CD14-positive monocyte (primary cell): ENCODE measurements around the gene RNF5. TPM values are rescaled to one million over a fixed set of nuclear protein-coding genes. Genes with fewer than 3 reads are reported as not detected.

Experiments used
- DNase-seq, 3 donors: peaks; one replicate each; pipeline ENCODE4 v3.0.0-alpha.2; 2011 to 2022
- H2AFZ ChIP-seq: 2 replicates; pipeline ENCODE4 v1.6.0; 2012; ENCODE audit warnings: mild to moderate bottlenecking, low read depth, low read length, inconsistent platforms; ENCODE audit not compliant: insufficient read depth, poor library complexity, severe bottlenecking
- H3K27ac ChIP-seq, 2 donors: 1 replicate in 1 of 2; 2 replicates in 1 of 2; pipeline ENCODE4 v1.5.1; 2012 to 2013; ENCODE audit warnings: low read length in 2 of 2, control low read depth in 1 of 2, inconsistent platforms in 1 of 2, low read depth in 1 of 2, mild to moderate bottlenecking in 1 of 2
- H3K27me3 ChIP-seq, 2 donors: one replicate each; pipeline versions ENCODE4 v1.6.0 to v1.6.1; 2011 to 2013; ENCODE audit warnings: low read length in 2 of 2; ENCODE audit not compliant: control insufficient read depth in 2 of 2, insufficient read depth in 2 of 2
- H3K36me3 ChIP-seq, 2 donors: replicated peaks in 1 of 2; 1 replicate in 1 of 2; 2 replicates in 1 of 2; pipeline versions ENCODE4 v1.5.1 to v1.6.1; 2012 to 2013; ENCODE audit warnings: low read length in 2 of 2, control low read depth in 1 of 2, inconsistent platforms in 1 of 2, mild to moderate bottlenecking in 1 of 2; ENCODE audit not compliant: insufficient read depth in 2 of 2, control insufficient read depth in 1 of 2
- H3K4me1 ChIP-seq, 2 donors: 1 replicate in 1 of 2; 2 replicates in 1 of 2; pipeline versions ENCODE4 v1.5.1 to v1.6.1; 2012 to 2013; ENCODE audit warnings: low read length in 2 of 2, control low read depth in 1 of 2, inconsistent platforms in 1 of 2, mild to moderate bottlenecking in 1 of 2, moderate library complexity in 1 of 2; ENCODE audit not compliant: insufficient read depth in 2 of 2, control insufficient read depth in 1 of 2
- H3K4me2 ChIP-seq: replicated peaks from 2 replicates; pipeline ENCODE3; 2012; ENCODE audit warnings: low read length, moderate library complexity, mild to moderate bottlenecking; ENCODE audit not compliant: poor library complexity, severe bottlenecking; ENCODE audit errors: extremely low read depth
- H3K4me3 ChIP-seq, 3 experiments: fragments of 200-600 bp in 1 of 3; sonication (generic) in 1 of 3; replicated peaks in 1 of 3; 1 replicate in 2 of 3; 2 replicates in 1 of 3; pipeline ENCODE4 v1.5.1; 2011 to 2013; ENCODE audit warnings: low read length in 3 of 3, mild to moderate bottlenecking in 3 of 3, control low read depth in 2 of 3, low read depth in 2 of 3, inconsistent platforms in 1 of 3, moderate library complexity in 1 of 3
- H3K79me2 ChIP-seq: 2 replicates; pipeline ENCODE4 v1.6.0; 2012; ENCODE audit warnings: mild to moderate bottlenecking, control low read depth, inconsistent platforms, low read length, moderate library complexity; ENCODE audit not compliant: insufficient read depth
- H3K9ac ChIP-seq: 2 replicates; pipeline ENCODE4 v1.6.0; 2017; ENCODE audit warnings: low read length, mild to moderate bottlenecking; ENCODE audit not compliant: insufficient read depth, poor library complexity, severe bottlenecking
- H3K9me3 ChIP-seq, 2 donors: replicated peaks in 1 of 2; 1 replicate in 1 of 2; 2 replicates in 1 of 2; pipeline versions ENCODE4 v1.5.1 to v1.6.1; 2012 to 2013; ENCODE audit warnings: low read length in 2 of 2, control low read depth in 1 of 2; ENCODE audit not compliant: control insufficient read depth in 1 of 2, insufficient read depth in 1 of 2
- H4K20me1 ChIP-seq: 2 replicates; pipeline ENCODE4 v1.6.0; 2012; ENCODE audit warnings: mild to moderate bottlenecking, low read length, control low read depth, moderate library complexity; ENCODE audit not compliant: insufficient read depth
- H3K27ac Mint-ChIP-seq, 7 donors: one replicate each; pipeline ENCODE4 v1.8.0; 2020; ENCODE audit warnings: mild to moderate bottlenecking in 7 of 7, mixed read lengths in 7 of 7, moderate library complexity in 6 of 7, inconsistent platforms in 2 of 7
- H3K27me3 Mint-ChIP-seq, 3 donors: one replicate each; pipeline ENCODE4 v1.8.0; 2021 to 2022; ENCODE audit warnings: low read depth in 3 of 3, mild to moderate bottlenecking in 3 of 3, mixed read lengths in 3 of 3, moderate library complexity in 3 of 3, inconsistent platforms in 1 of 3
- H3K36me3 Mint-ChIP-seq, 2 donors: one replicate each; pipeline ENCODE4 v1.8.0; 2020; ENCODE audit warnings: mixed read lengths in 2 of 2, inconsistent platforms in 1 of 2, mild to moderate bottlenecking in 1 of 2
- H3K4me1 Mint-ChIP-seq: one replicate; pipeline ENCODE4 v1.8.0; 2020; ENCODE audit warnings: mild to moderate bottlenecking, mixed read lengths
- H3K4me3 Mint-ChIP-seq, 2 donors: one replicate each; pipeline ENCODE4 v1.8.0; 2020; ENCODE audit warnings: mild to moderate bottlenecking in 2 of 2, mixed read lengths in 2 of 2, moderate library complexity in 1 of 2
- H3K9me3 Mint-ChIP-seq, 7 donors: one replicate each; pipeline ENCODE4 v1.8.0; 2020 to 2022; ENCODE audit warnings: mixed read lengths in 7 of 7, mild to moderate bottlenecking in 6 of 7, moderate library complexity in 6 of 7, inconsistent platforms in 2 of 7
- whole genome bisulfite sequencing: methylation state at CpG from one replicate; pipeline ENCODE4 v1.1.5; 2013; ENCODE audit warnings: missing lambda C conversion rate; ENCODE audit not compliant: insufficient coverage; 5-methylcytosine and 5-hydroxymethylcytosine counted together
- intact Hi-C, 2 donors: fragments of 100-400 bp; cut with micrococcal nuclease; formaldehyde crosslinking; loops; one replicate each; pipeline versions ENCODE4 v1.15.0 to v1.15.1; 2023
- polyA plus RNA-seq, 3 donors: library from polyadenylated mRNA; depleted of rRNA in 1 of 3; unstranded in 2 of 3; stranded (reverse) in 1 of 3; fragments of 300-500 nt in 2 of 3; fragments of >200 nt in 1 of 3; fragmentation: Illumina TruSeq in 2 of 3; gene quantifications; 1 replicate in 2 of 3; 2 replicates in 1 of 3; pipeline ENCODE4 v1.2.3, GENCODE V29; 2012 to 2021
- TF ChIP-seq, protein P1 (sequence below): fragments of 200-600 bp; IDR thresholded peaks from one replicate; pipeline ENCODE4 v1.8.0; 2022; ENCODE audit warnings: antibody characterized with exemption, mild to moderate bottlenecking

Gene RNF5
- polyA plus RNA-seq, 3 donors, result 62.2 to 108 (median 83.5) TPM

DNA sequence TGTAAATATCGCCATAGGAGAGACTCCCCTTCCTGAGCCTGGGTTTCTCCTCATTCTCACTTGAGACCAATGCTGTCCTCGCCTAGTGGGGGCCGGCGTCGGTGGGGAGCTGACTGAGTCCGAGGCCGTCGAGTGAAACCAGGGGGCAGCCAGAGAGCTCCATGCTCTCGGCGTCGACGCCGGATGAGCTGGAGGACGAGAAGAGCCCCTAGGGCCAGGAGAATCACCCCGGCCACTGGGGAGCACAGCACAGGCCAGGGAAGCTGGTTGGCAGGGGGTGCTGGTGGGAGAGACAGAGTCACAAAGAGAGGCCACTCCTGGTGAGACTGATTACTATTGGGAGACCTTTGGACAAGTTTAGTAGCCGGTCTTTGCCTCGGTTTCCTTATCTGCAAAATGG lies 20.7 kb downstream of the RNF5 start:
- 93% methylated on average over 13 of the region's 17 CpGs for WGBS

DNA sequence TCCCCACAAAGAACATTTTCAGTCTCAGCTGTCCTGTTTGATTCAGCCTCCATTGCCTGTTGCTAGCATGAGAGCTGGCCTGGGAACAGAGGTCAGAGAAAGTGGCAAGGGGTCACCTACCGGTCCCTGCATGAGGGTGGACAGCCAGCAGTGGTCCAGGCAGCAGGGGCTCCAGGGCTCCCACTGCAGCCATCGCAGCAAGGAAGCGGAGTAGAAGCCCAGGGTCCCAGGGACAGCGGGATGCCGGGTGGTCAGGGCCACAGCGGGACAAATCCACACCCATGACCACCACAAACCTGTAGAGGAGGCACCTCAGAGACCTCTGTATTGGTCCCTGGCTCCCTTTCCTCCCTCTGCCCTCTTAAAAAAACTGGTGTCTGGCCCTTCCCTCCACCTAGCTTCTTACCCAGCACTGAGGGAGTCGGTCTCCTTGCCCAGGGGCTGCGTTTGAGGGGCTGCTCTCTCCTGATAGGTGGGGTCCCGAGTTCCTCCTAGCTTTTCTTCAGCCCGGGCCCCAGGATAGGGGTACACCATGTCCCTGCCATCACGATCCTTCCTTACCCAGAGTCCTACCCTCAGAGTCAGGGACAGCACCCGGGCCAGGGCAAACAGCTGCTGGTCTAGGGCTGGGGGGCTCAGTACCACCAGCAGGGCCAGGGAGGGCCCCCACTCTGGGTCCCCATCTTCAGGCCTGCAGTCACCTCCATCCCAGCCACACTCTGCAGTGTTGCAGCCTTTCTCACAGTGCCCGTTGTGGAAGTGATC lies 22.7 kb downstream of the RNF5 start:
- Histone ChIP-seq H2AFZ (no peak overlapping the region), H4K20me1 (no peaks in the 10 kb centered on the region), H3K36me3 (no peaks in the 10 kb centered on the region), H3K79me2 (no peaks in the 10 kb centered on the region), H3K9me3 (no peaks in the 10 kb centered on the region), H3K27ac (no peak overlapping the region), H3K4me2 (no peak overlapping the region), H3K9ac (no peak overlapping the region), H3K4me3 (no peak overlapping the region), H3K27me3 (no peaks in the 10 kb centered on the region), H3K4me1 (peaks cover 15 to 19% of the 10 kb centered on the region in 2 donors)
- Mint-ChIP-seq H3K4me3 (no peak overlapping the region), H3K36me3 (no peaks in the 10 kb centered on the region), H3K27ac (peak overlapping the region in 1 of 7 donors; percentile 30), H3K27me3 (peaks cover 5 to 16% (median 7%) of the 10 kb centered on the region in 3 donors), H3K4me1 (peaks cover 17% of the 10 kb centered on the region), H3K9me3 (peaks cover 0 to 2% (median 0%) of the 10 kb centered on the region in 7 donors)
- TF ChIP-seq, protein P1, sequence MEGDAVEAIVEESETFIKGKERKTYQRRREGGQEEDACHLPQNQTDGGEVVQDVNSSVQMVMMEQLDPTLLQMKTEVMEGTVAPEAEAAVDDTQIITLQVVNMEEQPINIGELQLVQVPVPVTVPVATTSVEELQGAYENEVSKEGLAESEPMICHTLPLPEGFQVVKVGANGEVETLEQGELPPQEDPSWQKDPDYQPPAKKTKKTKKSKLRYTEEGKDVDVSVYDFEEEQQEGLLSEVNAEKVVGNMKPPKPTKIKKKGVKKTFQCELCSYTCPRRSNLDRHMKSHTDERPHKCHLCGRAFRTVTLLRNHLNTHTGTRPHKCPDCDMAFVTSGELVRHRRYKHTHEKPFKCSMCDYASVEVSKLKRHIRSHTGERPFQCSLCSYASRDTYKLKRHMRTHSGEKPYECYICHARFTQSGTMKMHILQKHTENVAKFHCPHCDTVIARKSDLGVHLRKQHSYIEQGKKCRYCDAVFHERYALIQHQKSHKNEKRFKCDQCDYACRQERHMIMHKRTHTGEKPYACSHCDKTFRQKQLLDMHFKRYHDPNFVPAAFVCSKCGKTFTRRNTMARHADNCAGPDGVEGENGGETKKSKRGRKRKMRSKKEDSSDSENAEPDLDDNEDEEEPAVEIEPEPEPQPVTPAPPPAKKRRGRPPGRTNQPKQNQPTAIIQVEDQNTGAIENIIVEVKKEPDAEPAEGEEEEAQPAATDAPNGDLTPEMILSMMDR, result no peak
- intact Hi-C loops, result no loop called here
- 96% methylated on average over 11 of the region's 13 CpGs for WGBS
- DNase-seq, result no peak

More for the DNA sequence above, 20.7 kb downstream of the RNF5 start:
- Mint-ChIP-seq H3K4me3 (no peak overlapping the region), H3K36me3 (no peaks in the 10 kb centered on the region), H3K4me1 (peaks cover 32% of the 10 kb centered on the region), H3K27me3 (peaks cover 1 to 17% (median 3%) of the 10 kb centered on the region in 3 donors), H3K9me3 (peaks cover 0 to 3% (median 0%) of the 10 kb centered on the region in 7 donors), H3K27ac (peak overlapping the region in 2 of 7 donors; percentile 69 to 78)
- Histone ChIP-seq H3K27me3 (no peaks in the 10 kb centered on the region), H3K36me3 (no peaks in the 10 kb centered on the region), H3K9me3 (no peaks in the 10 kb centered on the region), H3K4me1 (peaks cover 30 to 35% of the 10 kb centered on the region in 2 donors), H3K27ac (no peak overlapping the region), H3K4me3 (no peak overlapping the region), H3K79me2 (peaks cover 10% of the 10 kb centered on the region), H3K4me2 (no peak overlapping the region), H4K20me1 (no peaks in the 10 kb centered on the region), H3K9ac (no peak overlapping the region), H2AFZ (no peak overlapping the region)
- TF ChIP-seq, protein P1, result no peak
- DNase-seq, result no peak
- intact Hi-C loops, result loop anchor here in 1 of 2 donors (5.0 kb wide), 1 partner anchor 82 kb away; no protein-coding TSS in a partner anchor
